Astrocyte (in vitro differentiated cells and primary cell): ENCODE data around the gene C5. TPM values are rescaled to one million over a fixed set of nuclear protein-coding genes. Genes with fewer than 3 reads are reported as not detected.

ENCODE experiments used
- DNase-seq: peaks from one replicate; pipeline ENCODE4 v3.0.0-alpha.2; 2010; ENCODE audit warnings: low read depth
- FAIRE-seq: peaks from 2 replicates; lab custom pipeline; 2011; peaks lifted over from hg19 to GRCh38; lab: Jason Lieb, UNC
- H2AFZ ChIP-seq: 2 replicates; pipeline ENCODE4 v1.6.0; 2012; ENCODE audit warnings: low read depth, low read length, inconsistent platforms
- H3K27ac ChIP-seq: 2 replicates; pipeline ENCODE4 v1.5.1; 2011; ENCODE audit warnings: low read depth, low read length, inconsistent platforms
- H3K27me3 ChIP-seq: 2 replicates; pipeline ENCODE4 v1.6.0; 2011; ENCODE audit warnings: low read length, inconsistent platforms; ENCODE audit not compliant: insufficient read depth
- H3K36me3 ChIP-seq: 2 replicates; pipeline ENCODE4 v1.5.1; 2011; ENCODE audit warnings: low read length, inconsistent platforms; ENCODE audit not compliant: insufficient read depth
- H3K4me1 ChIP-seq: 2 replicates; pipeline ENCODE4 v1.5.1; 2011; ENCODE audit warnings: low read length, inconsistent platforms; ENCODE audit not compliant: insufficient read depth
- H3K4me2 ChIP-seq: 2 replicates; pipeline ENCODE4 v1.6.0; 2012; ENCODE audit warnings: low read length, inconsistent platforms
- H3K4me3 ChIP-seq: 2 replicates; pipeline ENCODE4 v1.5.1; 2011; ENCODE audit warnings: low read depth, mild to moderate bottlenecking, low read length, inconsistent platforms; ENCODE audit not compliant: insufficient read depth
- H3K79me2 ChIP-seq: 2 replicates; pipeline ENCODE4 v1.6.0; 2012; ENCODE audit warnings: mild to moderate bottlenecking, low read length, inconsistent platforms; ENCODE audit not compliant: insufficient read depth
- H3K9ac ChIP-seq: 2 replicates; pipeline ENCODE4 v1.6.0; 2012; ENCODE audit warnings: mild to moderate bottlenecking, low read length, inconsistent platforms
- H3K9me3 ChIP-seq: 2 replicates; pipeline ENCODE4 v1.5.1; 2012; ENCODE audit warnings: low read depth, mild to moderate bottlenecking, low read length, inconsistent platforms; ENCODE audit not compliant: insufficient read depth
- H4K20me1 ChIP-seq: 2 replicates; pipeline ENCODE4 v1.6.0; 2012; ENCODE audit warnings: low read length, inconsistent platforms; ENCODE audit not compliant: insufficient read depth
- H3K27ac Mint-ChIP-seq: one replicate; pipeline ENCODE4 v1.8.0; 2021; ENCODE audit warnings: mild to moderate bottlenecking, mixed read lengths; ENCODE audit not compliant: unreplicated experiment
- H3K27me3 Mint-ChIP-seq: one replicate; pipeline ENCODE4 v1.8.0; 2021; ENCODE audit warnings: low read depth, mixed read lengths; ENCODE audit not compliant: unreplicated experiment
- H3K36me3 Mint-ChIP-seq: one replicate; pipeline ENCODE4 v1.8.0; 2021; ENCODE audit warnings: low read depth, mixed read lengths; ENCODE audit not compliant: unreplicated experiment
- H3K4me1 Mint-ChIP-seq: one replicate; pipeline ENCODE4 v1.8.0; 2021; ENCODE audit warnings: low read depth, mixed read lengths; ENCODE audit not compliant: unreplicated experiment
- H3K4me3 Mint-ChIP-seq: one replicate; pipeline ENCODE4 v1.8.0; 2021; ENCODE audit warnings: mild to moderate bottlenecking, moderate library complexity, mixed read lengths; ENCODE audit not compliant: unreplicated experiment
- H3K9me3 Mint-ChIP-seq: one replicate; pipeline ENCODE4 v1.8.0; 2021; ENCODE audit warnings: mild to moderate bottlenecking, mixed read lengths; ENCODE audit not compliant: unreplicated experiment
- CTCF ChIP-seq: IDR thresholded peaks from 2 replicates; pipeline ENCODE4 v1.5.1; 2011; ENCODE audit warnings: low read depth, mild to moderate bottlenecking, inconsistent platforms, low read length, moderate library complexity; ENCODE audit not compliant: insufficient read depth
- EZH2 ChIP-seq: IDR thresholded peaks from 2 replicates; pipeline ENCODE4 v1.6.1; 2012; ENCODE audit warnings: mild to moderate bottlenecking, low read length, inconsistent platforms; ENCODE audit not compliant: insufficient read depth
- total RNA-seq: library from RNA; stranded (reverse); gene quantifications from 2 replicates; pipeline ENCODE4 v1.2.1, GENCODE V29; 2021

Gene C5
- total RNA-seq, 1 donor from 2014 or later = 1.1 TPM

DNA sequence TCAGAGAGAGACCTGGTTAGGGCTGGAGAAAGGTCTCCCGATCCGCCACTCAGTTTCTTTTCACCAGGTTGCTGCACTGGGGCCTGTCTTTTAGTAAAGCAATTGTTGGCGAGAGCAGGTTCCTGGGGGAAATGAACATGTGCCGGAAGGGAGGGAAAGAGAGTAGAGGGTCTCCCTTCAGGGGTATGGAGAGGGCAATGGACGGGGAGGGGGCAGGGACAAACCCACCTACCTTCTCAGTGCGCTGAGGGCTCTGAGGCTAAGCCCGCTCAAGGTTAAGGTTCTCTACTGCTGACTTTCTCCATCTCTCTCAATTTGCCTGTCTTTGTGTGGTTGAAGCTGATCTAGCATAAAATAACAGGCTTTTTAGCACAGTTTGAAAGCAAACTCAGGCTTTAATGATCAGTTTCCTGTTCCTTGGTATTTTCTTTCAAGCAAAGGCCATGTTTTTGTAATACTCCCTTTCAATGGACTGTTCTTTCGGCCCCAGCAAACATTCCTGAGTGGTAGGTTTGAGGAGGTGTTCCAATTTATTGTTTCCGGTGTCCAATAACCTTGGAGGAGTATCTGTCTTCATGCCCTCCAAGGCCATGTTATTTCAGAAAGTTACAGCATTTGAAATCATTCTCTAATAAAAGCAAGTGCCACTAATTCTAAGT lies 98.0 kb downstream of the C5 start:
- H3K27ac Mint-ChIP-seq = no peak overlapping the region

GRCh38 chr9:120950421-120951388 lies 99.4 kb downstream of the C5 start:
- no peaks in the 10 kb centered on the region for H3K36me3 Mint-ChIP-seq
- no peak for FAIRE-seq
- no peak overlapping the region for H3K4me3 ChIP-seq
- no peaks in the 10 kb centered on the region for H3K9me3 Mint-ChIP-seq
- H3K27ac Mint-ChIP-seq = no peak overlapping the region
- H3K9ac ChIP-seq = no peak overlapping the region
- TF ChIP-seq EZH2 = no peak
- TF ChIP-seq CTCF = no peak
- H2AFZ ChIP-seq = no peak overlapping the region
- no peak overlapping the region for H3K27ac ChIP-seq
- peaks cover 3% of the 10 kb centered on the region for H3K27me3 ChIP-seq
- no peak for DNase-seq
- no peaks in the 10 kb centered on the region for H4K20me1 ChIP-seq
- H3K79me2 ChIP-seq = no peaks in the 10 kb centered on the region
- H3K4me1 ChIP-seq = no peaks in the 10 kb centered on the region
- H3K36me3 ChIP-seq = no peaks in the 10 kb centered on the region
- H3K4me1 Mint-ChIP-seq = peaks cover 3% of the 10 kb centered on the region
- H3K4me3 Mint-ChIP-seq = no peak overlapping the region
- no peaks in the 10 kb centered on the region for H3K9me3 ChIP-seq
- H3K27me3 Mint-ChIP-seq = no peaks in the 10 kb centered on the region
- H3K4me2 ChIP-seq = no peak overlapping the region

More for the DNA sequence above, 98.0 kb downstream of the C5 start:
- Histone ChIP-seq H3K9me3 (no peaks in the 10 kb centered on the region), H3K79me2 (no peaks in the 10 kb centered on the region), H3K4me1 (no peaks in the 10 kb centered on the region), H3K9ac (no peak overlapping the region), H3K27ac (no peak overlapping the region), H3K4me2 (no peak overlapping the region), H4K20me1 (no peaks in the 10 kb centered on the region), H3K4me3 (no peak overlapping the region), H3K27me3 (peaks cover 3% of the 10 kb centered on the region), H3K36me3 (no peaks in the 10 kb centered on the region), H2AFZ (no peak overlapping the region)
- Mint-ChIP-seq H3K9me3 (no peaks in the 10 kb centered on the region), H3K4me3 (no peak overlapping the region), H3K27me3 (no peaks in the 10 kb centered on the region), H3K4me1 (no peaks in the 10 kb centered on the region), H3K36me3 (no peaks in the 10 kb centered on the region)
- TF ChIP-seq CTCF (no peak), EZH2 (no peak)
- DNase-seq = no peak
- no peak for FAIRE-seq
